ENCODE measurements around the gene MEX3D.

GRCh38 chr19:1571358-1571757 lies 3.2 kb upstream of the MEX3D start:
- no peak for TF ChIP-seq POLR2AphosphoS5 (IDR thresholded peaks at IDR 0.05; ENCODE audit: low read depth, low read length)
- TF ChIP-seq, protein P1, sequence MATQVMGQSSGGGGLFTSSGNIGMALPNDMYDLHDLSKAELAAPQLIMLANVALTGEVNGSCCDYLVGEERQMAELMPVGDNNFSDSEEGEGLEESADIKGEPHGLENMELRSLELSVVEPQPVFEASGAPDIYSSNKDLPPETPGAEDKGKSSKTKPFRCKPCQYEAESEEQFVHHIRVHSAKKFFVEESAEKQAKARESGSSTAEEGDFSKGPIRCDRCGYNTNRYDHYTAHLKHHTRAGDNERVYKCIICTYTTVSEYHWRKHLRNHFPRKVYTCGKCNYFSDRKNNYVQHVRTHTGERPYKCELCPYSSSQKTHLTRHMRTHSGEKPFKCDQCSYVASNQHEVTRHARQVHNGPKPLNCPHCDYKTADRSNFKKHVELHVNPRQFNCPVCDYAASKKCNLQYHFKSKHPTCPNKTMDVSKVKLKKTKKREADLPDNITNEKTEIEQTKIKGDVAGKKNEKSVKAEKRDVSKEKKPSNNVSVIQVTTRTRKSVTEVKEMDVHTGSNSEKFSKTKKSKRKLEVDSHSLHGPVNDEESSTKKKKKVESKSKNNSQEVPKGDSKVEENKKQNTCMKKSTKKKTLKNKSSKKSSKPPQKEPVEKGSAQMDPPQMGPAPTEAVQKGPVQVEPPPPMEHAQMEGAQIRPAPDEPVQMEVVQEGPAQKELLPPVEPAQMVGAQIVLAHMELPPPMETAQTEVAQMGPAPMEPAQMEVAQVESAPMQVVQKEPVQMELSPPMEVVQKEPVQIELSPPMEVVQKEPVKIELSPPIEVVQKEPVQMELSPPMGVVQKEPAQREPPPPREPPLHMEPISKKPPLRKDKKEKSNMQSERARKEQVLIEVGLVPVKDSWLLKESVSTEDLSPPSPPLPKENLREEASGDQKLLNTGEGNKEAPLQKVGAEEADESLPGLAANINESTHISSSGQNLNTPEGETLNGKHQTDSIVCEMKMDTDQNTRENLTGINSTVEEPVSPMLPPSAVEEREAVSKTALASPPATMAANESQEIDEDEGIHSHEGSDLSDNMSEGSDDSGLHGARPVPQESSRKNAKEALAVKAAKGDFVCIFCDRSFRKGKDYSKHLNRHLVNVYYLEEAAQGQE (IDR thresholded peaks at IDR 0.05; ENCODE audit: insufficient read depth in 1 of 2, low read depth in 2 of 2, low read length in 2 of 2): no peak
- TF ChIP-seq TAF1 (IDR thresholded peaks at IDR 0.05; ENCODE audit: borderline replicate concordance, insufficient read depth, low read length): no peak
- TF ChIP-seq SIN3A (IDR thresholded peaks at IDR 0.05; ENCODE audit: borderline replicate concordance, insufficient read depth, low read length): no peak

Measured in PFSK-1 (cell line).